NB4 (cell line): Measurements from ENCODE around the gene THRAP3.

ENCODE experiments used
- DNase-seq: peaks from one replicate; pipeline ENCODE4 v3.0.0; 2010; ENCODE audit warnings: low read depth
- H3K4me3 ChIP-seq: one replicate; pipeline ENCODE4 v1.5.1; 2011; ENCODE audit warnings: mild to moderate bottlenecking, low read depth, low read length, moderate library complexity
- CTCF ChIP-seq: IDR thresholded peaks from one replicate; pipeline ENCODE4 v1.5.1; 2012; ENCODE audit warnings: low read depth, low read length
- MAX ChIP-seq: IDR thresholded peaks from 2 replicates; pipeline ENCODE4 v1.6.1; 2011; ENCODE audit warnings: low read depth, low read length
- MYC ChIP-seq: IDR thresholded peaks from 2 replicates; pipeline ENCODE4 v1.6.1; 2011; ENCODE audit warnings: low read depth, low read length
- POLR2A ChIP-seq: IDR thresholded peaks from 2 replicates; pipeline ENCODE4 v1.6.1; 2011; ENCODE audit warnings: mild to moderate bottlenecking; ENCODE audit not compliant: insufficient read length; ENCODE audit errors: extremely low read depth

Gene THRAP3

GRCh38 chr1:36320767-36321118 lies 96.5 kb downstream of the THRAP3 start:
- no peak overlapping the region for H3K4me3 ChIP-seq
- TF ChIP-seq CTCF, result no peak
- no peak for TF ChIP-seq POLR2A
- no peak for TF ChIP-seq MAX
- no peak for TF ChIP-seq MYC
- DNase-seq, result no peak

GRCh38 chr1:36321119-36321951 lies 97.1 kb downstream of the THRAP3 start:
- peak overlapping the region; percentile 53 for H3K4me3 ChIP-seq
- TF ChIP-seq CTCF (no peak), MYC (no peak), MAX (no peak), POLR2A (no peak)
- peak; percentile 84 for DNase-seq

GRCh38 chr1:36322041-36322785 lies 98.0 kb downstream of the THRAP3 start:
- peak overlapping the region; percentile 53 for H3K4me3 ChIP-seq
- no peak for TF ChIP-seq POLR2A
- TF ChIP-seq MYC, result no peak
- no peak for TF ChIP-seq CTCF
- TF ChIP-seq MAX, result no peak
- DNase-seq, result peak; percentile 36

- TF ChIP-seq CTCF (no peak), MYC (no peak), MAX (no peak), POLR2A (no peak)
- peak overlapping the region; percentile 53 for H3K4me3 ChIP-seq
- peak; percentile 76 for DNase-seq
These were observed 98.8 kb downstream of the THRAP3 start for GRCh38 chr1:36322786-36323635.

- H3K4me3 ChIP-seq, result peak within 1 kb of the TSS; percentile 61
- peak; percentile 92 for DNase-seq
These were observed 99.6 kb downstream of the THRAP3 start, which contains the start of gene EVA1B for GRCh38 chr1:36323636-36324352. Gene EVA1B, minus strand, starts transcription at chr1:36323645. Its CDS starts 608 bp downstream, at chr1:36323037.

More at GRCh38 chr1:36323636-36324352, 99.6 kb downstream of the THRAP3 start, which contains the start of gene EVA1B:
- TF ChIP-seq POLR2A, result peak; percentile 43
- no peak; the same call in 1 of the 2 replicates for TF ChIP-seq MAX
- TF ChIP-seq CTCF, result no peak
- TF ChIP-seq MYC, result no peak
